HUDEP-2 (cell line): ENCODE data around the gene TSR1.
A peak's percentile ranks its signal among the peaks of the same experiment; 100 is the strongest.
"Not testable (repeated sequence)": the region's sequence is repeated elsewhere in the genome, so short reads cannot be mapped to it uniquely, and the experiment has no call there.

Source experiments
- DNase-seq, 76 experiments: peaks; one replicate each; lab custom pipeline; 2025; ENCODE audit not compliant: unreplicated experiment in 76 of 76; lab: John Stamatoyannopoulos, UW

Gene TSR1

DNA sequence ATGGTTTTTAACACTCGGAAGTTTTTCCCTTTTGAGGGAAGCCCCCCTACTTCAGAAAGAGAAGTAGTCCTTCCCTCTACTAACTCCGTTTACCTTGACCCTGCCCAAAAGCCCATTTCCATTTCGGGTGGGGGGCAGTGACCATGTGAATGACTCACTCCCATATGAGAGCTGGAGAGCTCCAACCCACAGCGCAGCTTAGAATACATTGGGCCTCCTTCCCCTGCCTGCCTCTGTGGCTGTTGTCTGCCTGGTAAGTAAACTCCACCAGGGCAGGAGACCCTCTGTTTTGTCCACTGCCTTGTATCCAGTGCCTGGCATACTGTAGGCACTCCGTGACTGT lies 2.0 kb upstream of the TSR1 start:
- DNase-seq: no peak

GRCh38 chr17:2337544-2338314 lies 1.5 kb upstream of the TSR1 start:
- peak in 42 of 76 experiments; percentile 2 to 60 (median 30) for DNase-seq

- peak in 36 of 76 experiments; percentile 3 to 55 (median 26) for DNase-seq
Measured at GRCh38 chr17:2336852-2337543, 741 bp upstream of the TSR1 start, which contains the start of gene SGSM2. Gene SGSM2 (plus strand): TSS chr17:2337501. CDS start chr17:2337689, 188 bp downstream.

- peak in 3 of 76 experiments; percentile 33 to 48 (median 38) for DNase-seq
Measured at GRCh38 chr17:2335726-2336214, 487 bp downstream of the TSR1 start.

DNA sequence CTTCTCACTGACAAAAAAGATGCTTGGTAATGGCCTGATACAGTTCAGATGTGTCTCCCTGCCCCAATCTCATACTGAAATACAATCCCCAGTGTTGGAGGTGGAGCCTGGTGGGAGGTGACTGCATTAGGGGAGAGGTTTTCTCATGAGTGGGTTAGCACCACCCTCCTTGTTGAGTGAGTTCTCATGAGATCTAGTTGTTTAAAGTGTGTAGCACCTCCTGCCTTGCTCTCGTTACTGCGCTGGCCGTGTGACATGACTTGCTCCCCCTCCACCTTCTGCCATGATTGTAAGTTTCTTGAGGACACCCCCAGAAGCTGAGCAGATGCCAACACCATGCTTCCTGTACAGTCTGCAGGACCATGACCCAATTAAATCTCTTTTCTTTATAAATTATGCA lies 5.0 kb downstream of the TSR1 start:
- DNase-seq: no peak

DNA sequence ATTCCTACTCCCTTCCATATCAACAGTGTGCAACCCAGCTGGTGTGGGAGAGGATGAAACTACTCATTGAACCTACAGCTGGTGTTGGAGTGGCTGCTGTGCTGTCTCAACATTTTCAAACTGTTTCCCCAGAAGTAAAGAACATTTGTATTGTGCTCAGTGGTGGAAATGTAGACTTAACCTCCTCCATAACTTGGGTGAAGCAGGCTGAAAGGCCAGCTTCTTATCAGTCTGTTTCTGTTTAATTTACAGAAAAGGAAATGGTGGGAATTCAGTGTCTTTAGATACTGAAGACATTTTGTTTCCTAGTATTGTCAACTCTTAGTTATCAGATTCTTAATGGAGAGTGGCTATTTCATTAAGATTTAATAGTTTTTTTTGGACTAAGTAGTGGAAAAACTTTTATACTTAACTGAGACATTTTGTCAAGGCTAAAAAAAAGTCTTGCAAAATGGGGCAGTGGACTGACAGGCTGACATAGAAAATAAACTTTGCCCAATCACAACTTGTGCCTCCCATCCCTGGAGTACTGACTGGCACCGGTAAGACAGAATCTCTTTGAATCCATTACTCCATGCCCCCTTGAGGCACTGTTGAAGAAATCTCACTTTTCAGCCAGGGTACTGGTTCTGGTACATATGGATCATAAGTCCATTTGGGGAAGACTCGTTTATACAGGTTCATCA lies 12.5 kb downstream of the TSR1 start:
- DNase-seq: no peak

GRCh38 chr17:2321399-2321798 lies 14.9 kb downstream of the TSR1 start:
- no peak for DNase-seq

DNA sequence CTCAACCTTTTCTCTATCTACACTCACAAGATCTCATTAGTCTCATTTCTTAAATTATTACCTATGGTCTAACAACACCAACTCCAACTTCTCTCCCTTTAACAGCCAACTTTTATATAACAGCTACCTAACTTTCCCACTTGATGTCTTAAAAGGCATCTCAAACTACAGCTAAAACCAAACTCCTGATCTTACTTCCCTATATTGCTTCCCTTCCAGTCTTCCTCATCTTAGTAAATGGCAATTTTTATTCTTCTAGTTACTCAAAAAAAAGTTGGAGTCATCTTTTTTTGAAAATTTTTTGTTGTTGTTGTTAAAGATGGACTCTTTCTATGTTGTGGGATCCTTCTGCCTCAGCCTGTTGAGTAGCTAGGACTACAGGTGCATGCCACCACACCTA lies 17.2 kb downstream of the TSR1 start:
- no peak for DNase-seq

- DNase-seq: no peak
Measured at GRCh38 chr17:2317796-2318195, 18.5 kb downstream of the TSR1 start.

DNA sequence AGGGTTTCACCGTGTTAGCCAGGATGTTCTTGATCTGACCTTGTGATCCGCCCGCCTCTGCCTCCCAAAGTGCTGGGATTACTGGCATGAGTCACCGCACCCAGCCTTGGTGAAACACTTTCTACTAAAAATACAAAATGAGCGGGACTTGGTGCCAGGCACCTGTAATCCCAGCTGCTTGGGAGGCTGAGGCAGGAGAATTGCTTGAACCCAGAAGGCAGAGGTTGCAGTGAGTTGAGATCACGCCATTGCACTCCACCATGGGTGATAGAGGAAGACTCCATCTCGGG lies 19.4 kb downstream of the TSR1 start:
- not testable (repeated sequence) for DNase-seq

DNA sequence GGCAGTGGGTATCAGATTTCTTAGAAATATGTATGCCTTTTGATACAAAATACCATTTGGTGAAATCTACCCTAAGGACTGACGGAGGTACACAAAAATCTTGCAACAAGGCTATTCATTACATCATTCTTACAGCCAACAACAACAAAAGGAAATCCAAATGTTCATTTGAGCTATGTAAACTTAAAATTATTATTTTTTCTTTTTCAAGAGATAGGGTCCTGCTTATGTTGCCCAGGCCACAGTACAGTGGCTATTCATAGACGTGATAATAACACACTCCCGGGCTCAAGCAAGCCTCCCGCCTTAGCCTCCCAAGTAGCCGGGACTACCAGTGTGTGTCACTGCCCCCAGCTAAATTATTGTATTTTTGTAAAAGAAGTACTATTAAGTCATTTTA lies 23.5 kb downstream of the TSR1 start:
- no peak for DNase-seq

GRCh38 chr17:2309338-2310154 lies 26.7 kb downstream of the TSR1 start:
- no peak for DNase-seq

GRCh38 chr17:2304931-2305330 lies 31.3 kb downstream of the TSR1 start:
- DNase-seq: no peak

DNA sequence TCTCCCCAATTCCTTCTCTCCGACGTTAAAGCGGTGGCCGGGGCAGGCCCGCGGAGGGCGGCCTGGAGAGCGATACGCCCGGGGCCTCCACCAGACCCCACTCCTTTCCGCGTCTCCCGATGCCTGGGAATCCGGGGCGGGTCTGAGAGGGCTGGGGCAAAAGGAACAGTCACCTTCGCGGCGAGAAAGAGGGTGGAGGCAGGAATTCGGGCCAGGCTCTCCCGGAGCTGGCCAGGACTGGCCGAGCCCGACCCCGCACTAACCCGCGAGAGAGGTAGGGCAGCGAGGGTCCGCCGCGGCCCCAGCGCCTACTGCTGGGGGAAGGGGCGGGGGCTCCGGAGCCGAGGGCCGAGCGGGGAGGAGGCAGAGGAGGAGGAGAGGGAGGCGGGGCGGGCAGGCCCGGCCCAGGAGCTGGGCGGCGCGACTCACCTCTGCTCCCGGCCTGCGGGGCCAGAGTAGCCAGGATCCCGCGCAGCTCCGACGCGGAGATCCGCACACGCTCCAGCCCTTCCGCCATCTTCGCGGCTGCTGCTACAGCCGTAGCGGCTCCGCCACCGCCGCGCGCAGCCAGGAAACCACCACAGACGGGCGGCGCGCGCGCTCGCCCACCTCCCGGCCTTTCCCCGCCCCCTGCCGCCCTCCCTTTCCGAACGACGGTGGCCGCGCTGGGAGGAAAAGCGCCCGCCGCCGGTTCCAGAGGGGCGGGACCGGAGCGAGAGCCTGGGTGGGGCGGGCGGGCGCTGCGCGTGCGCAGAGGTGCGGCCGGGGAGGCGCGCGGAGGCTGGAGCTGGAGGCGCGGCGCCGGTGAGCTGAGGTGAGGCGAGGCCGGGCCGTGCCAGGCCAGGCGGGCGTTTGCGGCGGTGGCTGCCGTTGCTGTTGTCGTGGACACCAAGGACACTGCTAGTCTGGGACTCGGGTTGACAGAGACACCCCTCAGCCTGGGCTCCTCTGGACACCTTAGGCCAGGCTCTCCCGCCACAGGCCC lies 32.8 kb downstream of the TSR1 start, which contains the start of the genes SMG6 and SRR:
Gene SMG6, minus strand, starts transcription at position 582 of the 985 bp plus-strand sequence. Its CDS starts 65 bp downstream, at position 517.
Gene SRR, plus strand, starts transcription at position 747 of the 985 bp plus-strand sequence. CDS start 11,611 bp downstream, outside the sequence.
- DNase-seq: peak in 75 of 76 experiments; percentile 7 to 94 (median 84)

DNA sequence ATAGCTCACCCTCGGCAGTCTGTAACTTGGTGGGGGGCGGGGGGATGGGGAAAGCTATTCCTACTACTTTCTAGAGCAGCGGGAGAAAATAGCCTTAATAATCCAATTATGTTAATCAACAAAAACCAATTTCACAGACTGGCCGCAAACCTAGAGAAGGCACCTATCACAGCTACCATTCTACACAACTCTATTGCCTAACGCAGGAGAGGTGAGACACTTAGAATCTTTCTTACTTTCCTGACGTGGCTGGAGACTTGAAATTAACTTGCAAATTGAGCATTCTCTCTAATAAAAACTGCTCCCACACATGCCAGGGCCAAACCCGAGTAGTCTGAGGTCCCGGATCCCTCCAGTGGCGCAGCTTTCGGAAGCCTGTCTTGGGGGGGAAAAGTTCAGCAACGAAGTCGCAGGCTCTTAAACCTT lies 33.5 kb downstream of the TSR1 start:
- peak in 4 of 76 experiments; percentile 9 to 35 (median 22) for DNase-seq

DNA sequence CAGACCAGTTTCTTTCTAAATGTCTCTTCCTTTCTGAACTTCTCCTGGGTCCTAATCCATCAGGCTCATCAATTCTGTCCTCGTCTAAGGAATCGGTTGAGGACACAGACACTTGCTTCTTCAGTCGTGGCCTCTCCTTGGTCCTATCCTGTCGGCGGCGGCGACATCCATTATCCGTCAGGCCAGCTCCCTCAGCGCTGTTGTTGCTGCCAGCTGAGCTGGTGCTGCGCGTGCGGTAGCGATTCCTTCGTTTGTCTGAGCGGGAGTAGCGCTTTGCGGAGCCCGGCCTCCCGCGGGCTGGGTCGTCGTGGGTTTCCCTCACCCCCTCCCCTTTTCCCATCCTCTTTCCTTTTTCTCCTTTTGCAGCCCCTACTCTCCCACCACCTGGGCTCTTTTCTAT lies 36.5 kb downstream of the TSR1 start:
- DNase-seq: no peak

GRCh38 chr17:2299136-2299535 lies 37.1 kb downstream of the TSR1 start:
- no peak for DNase-seq

- no peak for DNase-seq
Measured at GRCh38 chr17:2297023-2297422, 39.2 kb downstream of the TSR1 start.

DNA sequence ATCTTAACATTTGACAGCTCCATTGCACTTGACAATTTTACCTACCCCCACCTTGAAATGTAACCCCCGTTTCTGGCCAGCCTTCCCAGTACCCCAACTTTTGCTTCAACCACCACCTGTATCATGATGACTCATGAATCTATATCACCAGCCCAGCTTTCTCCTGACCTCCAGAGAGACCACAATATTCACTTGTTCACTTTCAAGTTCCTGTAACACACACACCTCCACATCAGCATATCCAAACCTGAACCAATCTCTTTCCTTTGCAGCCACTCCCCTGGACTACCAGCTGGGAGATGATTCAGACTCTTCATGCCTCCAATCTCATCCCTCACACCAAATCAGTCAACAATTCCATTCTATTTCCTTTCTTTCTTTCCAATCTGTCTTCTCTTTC lies 40.7 kb downstream of the TSR1 start:
- no peak for DNase-seq
